Measurements from ENCODE around the gene DENND5A.

Gene DENND5A

GRCh38 chr11:9121469-9121796, 143.7 kb downstream of the DENND5A start:
- TF ChIP-seq TAF1 (IDR thresholded peaks at IDR 0.05; ENCODE audit: borderline replicate concordance, insufficient read depth, low read length): no peak
- no peak for TF ChIP-seq FOXP2 (optimal IDR thresholded peaks at IDR 0.05; ENCODE audit: borderline replicate concordance, extremely low read depth, extremely low read length, insufficient read depth)
- TF ChIP-seq POLR2AphosphoS5 (IDR thresholded peaks at IDR 0.05; ENCODE audit: low read depth, low read length): no peak
- no peak for TF ChIP-seq SIN3A (IDR thresholded peaks at IDR 0.05; ENCODE audit: borderline replicate concordance, insufficient read depth, low read length)

GRCh38 chr11:9120664-9121468, 144.3 kb downstream of the DENND5A start:
- TF ChIP-seq FOXP2 (optimal IDR thresholded peaks at IDR 0.05; ENCODE audit: borderline replicate concordance, extremely low read depth, extremely low read length, insufficient read depth) (no peak), REST (IDR thresholded peaks at IDR 0.05; ENCODE audit: insufficient read depth in 1 of 2, low read depth in 2 of 2, low read length in 2 of 2) (no peak), SIN3A (IDR thresholded peaks at IDR 0.05; ENCODE audit: borderline replicate concordance, insufficient read depth, low read length) (no peak), TAF1 (IDR thresholded peaks at IDR 0.05; ENCODE audit: borderline replicate concordance, insufficient read depth, low read length) (no peak), POLR2AphosphoS5 (IDR thresholded peaks at IDR 0.05; ENCODE audit: low read depth, low read length) (no peak)

- no peak for TF ChIP-seq FOXP2 (optimal IDR thresholded peaks at IDR 0.05; ENCODE audit: borderline replicate concordance, extremely low read depth, extremely low read length, insufficient read depth)
- no peak for TF ChIP-seq SIN3A (IDR thresholded peaks at IDR 0.05; ENCODE audit: borderline replicate concordance, insufficient read depth, low read length)
- TF ChIP-seq TAF1 (IDR thresholded peaks at IDR 0.05; ENCODE audit: borderline replicate concordance, insufficient read depth, low read length): no peak
- no peak for TF ChIP-seq REST (IDR thresholded peaks at IDR 0.05; ENCODE audit: insufficient read depth in 1 of 2, low read depth in 2 of 2, low read length in 2 of 2)
- TF ChIP-seq POLR2AphosphoS5 (IDR thresholded peaks at IDR 0.05; ENCODE audit: low read depth, low read length): no peak
These were observed 146.9 kb downstream of the DENND5A start for GRCh38 chr11:9118277-9118676.

- TF ChIP-seq TAF1 (IDR thresholded peaks at IDR 0.05; ENCODE audit: borderline replicate concordance, insufficient read depth, low read length) (no peak), POLR2AphosphoS5 (IDR thresholded peaks at IDR 0.05; ENCODE audit: low read depth, low read length) (no peak), FOXP2 (optimal IDR thresholded peaks at IDR 0.05; ENCODE audit: borderline replicate concordance, extremely low read depth, extremely low read length, insufficient read depth) (no peak), SIN3A (IDR thresholded peaks at IDR 0.05; ENCODE audit: borderline replicate concordance, insufficient read depth, low read length) (no peak), REST (IDR thresholded peaks at IDR 0.05; ENCODE audit: insufficient read depth in 1 of 2, low read depth in 2 of 2, low read length in 2 of 2) (no peak)
These were observed 153.1 kb downstream of the DENND5A start for GRCh38 chr11:9112075-9112474.

- TF ChIP-seq TAF1 (IDR thresholded peaks at IDR 0.05; ENCODE audit: borderline replicate concordance, insufficient read depth, low read length): no peak
- no peak for TF ChIP-seq REST (IDR thresholded peaks at IDR 0.05; ENCODE audit: insufficient read depth in 1 of 2, low read depth in 2 of 2, low read length in 2 of 2)
- no peak for TF ChIP-seq FOXP2 (optimal IDR thresholded peaks at IDR 0.05; ENCODE audit: borderline replicate concordance, extremely low read depth, extremely low read length, insufficient read depth)
- no peak for TF ChIP-seq SIN3A (IDR thresholded peaks at IDR 0.05; ENCODE audit: borderline replicate concordance, insufficient read depth, low read length)
- TF ChIP-seq POLR2AphosphoS5 (IDR thresholded peaks at IDR 0.05; ENCODE audit: low read depth, low read length): no peak
These were observed 155.1 kb downstream of the DENND5A start for GRCh38 chr11:9109858-9110731.

Measured in PFSK-1 (cell line).